ENCODE data around the gene IKZF2.
A peak's percentile ranks its signal among the peaks of the same experiment; 100 is the strongest.

Gene IKZF2

DNA sequence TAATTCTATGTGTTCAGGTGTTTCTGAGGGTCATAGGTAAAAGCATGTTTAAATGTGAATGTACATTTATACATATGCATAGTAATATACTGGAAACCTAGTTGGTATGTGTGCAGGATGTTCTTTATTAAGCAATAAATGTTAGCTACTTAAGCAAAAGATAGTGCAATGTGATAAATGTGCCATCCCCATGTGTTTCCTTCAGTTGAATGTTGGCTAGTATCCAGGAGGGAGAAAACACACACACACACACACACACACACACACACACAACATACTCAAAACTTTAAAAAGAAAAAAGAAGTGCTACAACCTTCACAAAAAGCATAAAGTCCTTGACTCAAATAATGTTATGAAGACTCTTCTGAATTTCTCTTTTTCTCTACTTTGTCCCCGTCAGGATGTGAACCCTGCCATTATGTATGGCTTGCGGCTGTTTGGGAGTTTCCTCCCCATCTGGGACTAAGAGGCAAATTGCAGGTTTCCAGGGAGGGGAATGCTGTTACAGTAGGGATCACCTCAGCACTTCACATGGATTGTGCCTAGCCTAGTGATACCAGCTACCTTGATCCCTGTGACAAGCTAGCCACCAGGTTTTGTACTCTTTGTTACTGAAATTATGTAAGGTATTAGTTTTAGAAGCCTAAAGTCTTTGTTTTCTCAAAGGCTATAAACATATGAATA lies 82.6 kb downstream of the IKZF2 start:
- no peaks in the 10 kb centered on the region for H3K9me3 Mint-ChIP-seq
- no peaks in the 10 kb centered on the region for H3K36me3 Mint-ChIP-seq (ENCODE audit: low read depth)
- no peaks in the 10 kb centered on the region for H3K27me3 Mint-ChIP-seq (ENCODE audit: low read depth)
- TF ChIP-seq CTCF (IDR thresholded peaks at IDR 0.05; ENCODE audit: unreplicated experiment in 3 of 3) = no peak
- H3K4me3 Mint-ChIP-seq = no peak overlapping the region
- H3K27ac Mint-ChIP-seq = no peak overlapping the region
- peaks cover 8% of the 10 kb centered on the region for H3K4me1 Mint-ChIP-seq

GRCh38 chr2:213067888-213068287 lies 83.5 kb downstream of the IKZF2 start:
- Mint-ChIP-seq H3K9me3 (no peaks in the 10 kb centered on the region), H3K36me3 (ENCODE audit: low read depth) (no peaks in the 10 kb centered on the region), H3K27me3 (ENCODE audit: low read depth) (no peaks in the 10 kb centered on the region), H3K4me1 (peaks cover 8% of the 10 kb centered on the region), H3K4me3 (no peak overlapping the region), H3K27ac (no peak overlapping the region)
- no peak for TF ChIP-seq CTCF (IDR thresholded peaks at IDR 0.05; ENCODE audit: unreplicated experiment in 3 of 3)

DNA sequence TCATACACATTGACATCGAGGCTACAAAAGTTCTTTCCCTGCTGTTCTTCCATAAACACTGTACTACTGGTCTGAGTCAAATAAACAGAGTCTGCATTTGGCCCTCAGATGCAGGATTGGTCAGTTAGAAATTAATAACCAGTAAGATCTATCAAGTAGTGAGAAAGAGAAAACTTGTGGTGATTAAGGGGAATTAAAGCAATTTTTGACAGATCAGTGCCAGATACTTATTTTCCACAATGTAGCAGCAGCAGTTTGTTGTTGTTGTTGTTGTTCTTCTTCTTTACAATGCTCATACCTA lies 85.0 kb downstream of the IKZF2 start:
- H3K36me3 Mint-ChIP-seq (ENCODE audit: low read depth) = no peaks in the 10 kb centered on the region

GRCh38 chr2:213065583-213066442 lies 85.6 kb downstream of the IKZF2 start:
- Mint-ChIP-seq H3K27me3 (ENCODE audit: low read depth) (no peaks in the 10 kb centered on the region), H3K9me3 (no peaks in the 10 kb centered on the region), H3K4me1 (peaks cover 8% of the 10 kb centered on the region), H3K36me3 (ENCODE audit: low read depth) (no peaks in the 10 kb centered on the region), H3K27ac (no peak overlapping the region), H3K4me3 (peak overlapping the region in 1 of 3 experiments; percentile 59)
- no peak for TF ChIP-seq CTCF (IDR thresholded peaks at IDR 0.05; ENCODE audit: unreplicated experiment in 3 of 3)

More for the DNA sequence above, 85.0 kb downstream of the IKZF2 start:
- H3K9me3 Mint-ChIP-seq = no peaks in the 10 kb centered on the region
- H3K4me3 Mint-ChIP-seq = no peak overlapping the region
- no peak for TF ChIP-seq CTCF (IDR thresholded peaks at IDR 0.05; ENCODE audit: unreplicated experiment in 3 of 3)
- no peaks in the 10 kb centered on the region for H3K27me3 Mint-ChIP-seq (ENCODE audit: low read depth)
- H3K4me1 Mint-ChIP-seq = peaks cover 8% of the 10 kb centered on the region
- H3K27ac Mint-ChIP-seq = no peak overlapping the region

DNA sequence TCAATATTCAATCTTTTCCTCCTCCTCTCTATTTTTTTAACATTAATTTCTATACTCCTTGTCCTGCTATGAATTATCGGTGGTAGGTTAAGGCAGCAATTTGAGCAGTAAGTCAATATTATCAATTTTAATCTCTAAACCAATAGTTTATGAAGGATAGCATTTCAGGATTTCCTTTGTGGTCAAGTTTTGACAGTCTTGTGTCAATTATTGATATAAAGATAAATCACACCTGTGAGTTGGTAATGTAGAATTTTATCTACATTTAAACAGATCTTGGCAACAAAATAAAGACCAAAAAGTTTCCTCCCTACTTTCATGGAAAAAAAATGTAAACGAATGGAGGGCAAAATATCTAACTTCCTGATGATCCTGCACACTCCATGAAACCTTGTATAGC lies 87.3 kb downstream of the IKZF2 start:
- no peaks in the 10 kb centered on the region for H3K36me3 Mint-ChIP-seq (ENCODE audit: low read depth)
- H3K9me3 Mint-ChIP-seq = no peaks in the 10 kb centered on the region
- no peak overlapping the region for H3K4me3 Mint-ChIP-seq
- no peak overlapping the region for H3K27ac Mint-ChIP-seq
- H3K4me1 Mint-ChIP-seq = peaks cover 8% of the 10 kb centered on the region
- no peak for TF ChIP-seq CTCF (IDR thresholded peaks at IDR 0.05; ENCODE audit: unreplicated experiment in 3 of 3)
- H3K27me3 Mint-ChIP-seq (ENCODE audit: low read depth) = no peaks in the 10 kb centered on the region

Data from nephron (organoid).